K562 (cell line): ENCODE measurements around the gene COQ4. TPM values are rescaled to one million over a fixed set of nuclear protein-coding genes. Genes with fewer than 3 reads are reported as not detected.

Experiments
- ATF1 ChIP-seq, 2 experiments: fragments of 450-650 bp in 1 of 2; IDR thresholded peaks; 2 replicates each; pipeline ENCODE4 v1.6.1; 2016; ENCODE audit warnings: missing compliant biosample characterization in 1 of 2, missing genetic modification characterization in 1 of 2
- BDP1 ChIP-seq: IDR thresholded peaks from 3 replicates; pipeline ENCODE4 v1.6.1; 2011; ENCODE audit not compliant: insufficient read length, insufficient read depth
- C11orf30 ChIP-seq: fragments of 450-650 bp; IDR thresholded peaks from 2 replicates; pipeline ENCODE4 v1.6.1; 2016; ENCODE audit warnings: low read depth, mild to moderate bottlenecking
- DACH1 ChIP-seq: fragments of 450-650 bp; IDR thresholded peaks from 2 replicates; pipeline ENCODE4 v1.6.1; 2018; ENCODE audit not compliant: partially characterized antibody
- EP300 ChIP-seq: IDR thresholded peaks from 2 replicates; pipeline ENCODE4 v1.6.1; 2012; ENCODE audit warnings: low read length, improper control_type of control experiment
- ESRRB ChIP-seq: fragments of 250-450 bp; sonication (Bioruptor Pico); IDR thresholded peaks from 2 replicates; pipeline ENCODE4 v1.5.0; 2020; ENCODE audit warnings: mild to moderate bottlenecking, moderate library complexity, borderline replicate concordance
- MCM5 ChIP-seq: fragments of 450-650 bp; IDR thresholded peaks from 2 replicates; pipeline ENCODE4 v1.6.1; 2016; ENCODE audit warnings: low read depth
- MECOM ChIP-seq: fragments of 250-450 bp; sonication (Bioruptor Pico); IDR thresholded peaks from 2 replicates; pipeline ENCODE4 v1.8.0; 2022; ENCODE audit warnings: inconsistent platforms
- NR2C1 ChIP-seq, 2 experiments: fragments of 450-650 bp; IDR thresholded peaks; 2 replicates each; pipeline ENCODE4 v1.6.1; 2017; ENCODE audit warnings: mild to moderate bottlenecking in 2 of 2, antibody characterized with exemption in 1 of 2, inconsistent platforms in 1 of 2, missing compliant biosample characterization in 1 of 2, missing genetic modification characterization in 1 of 2
- NR4A1 ChIP-seq, 2 experiments: fragments of 250-450 bp in 1 of 2; fragments of 450-650 bp in 1 of 2; sonication (Bioruptor Pico) in 1 of 2; IDR thresholded peaks; 2 replicates each; pipeline versions ENCODE4 v1.4.0 to v1.6.1; 2016 to 2020; ENCODE audit warnings: mild to moderate bottlenecking in 2 of 2, missing compliant biosample characterization in 1 of 2, missing genetic modification characterization in 1 of 2, moderate library complexity in 1 of 2
- PHF8 ChIP-seq: fragments of 200-600 bp; sonication (generic); IDR thresholded peaks from 2 replicates; pipeline ENCODE4 v1.6.1; 2012; ENCODE audit warnings: mixed run types, mild to moderate bottlenecking, inconsistent platforms, low read length, moderate library complexity, borderline replicate concordance
- PML ChIP-seq: IDR thresholded peaks from 2 replicates; pipeline ENCODE4 v1.6.1; 2012; ENCODE audit warnings: low read length, inconsistent platforms
- POLR2G ChIP-seq: fragments of 200-400 bp; formaldehyde crosslinking; IDR thresholded peaks from 2 replicates; pipeline ENCODE4 v1.6.1; 2017; ENCODE audit warnings: low read depth, mild to moderate bottlenecking, antibody characterized with exemption, low read length, moderate library complexity
- POLR3G ChIP-seq: IDR thresholded peaks from 2 replicates; pipeline ENCODE4 v1.6.1; 2011; ENCODE audit not compliant: insufficient read length, insufficient replicate concordance; ENCODE audit errors: extremely low read depth
- PTRF ChIP-seq: fragments of 450-650 bp; IDR thresholded peaks from 2 replicates; pipeline ENCODE4 v1.6.1; 2016; ENCODE audit warnings: mild to moderate bottlenecking, missing genetic modification characterization, missing compliant biosample characterization
- RB1 ChIP-seq: fragments of 450-650 bp; IDR thresholded peaks from 2 replicates; pipeline ENCODE4 v1.6.1; 2017; ENCODE audit warnings: low read depth, mild to moderate bottlenecking
- SMAD4 ChIP-seq: fragments of 250-450 bp; sonication (Bioruptor Pico); conservative IDR thresholded peaks from 2 replicates; pipeline ENCODE4 v1.8.0; 2021; ENCODE audit warnings: inconsistent platforms, mild to moderate bottlenecking, moderate library complexity
- TAF15 ChIP-seq: fragments of 200-400 bp; formaldehyde crosslinking; IDR thresholded peaks from 2 replicates; pipeline ENCODE4 v1.6.1; 2017; ENCODE audit warnings: mild to moderate bottlenecking, low read depth, low read length, moderate library complexity
- U2AF1 ChIP-seq: fragments of 200-400 bp; formaldehyde crosslinking; optimal IDR thresholded peaks from 2 replicates; pipeline ENCODE3; 2017; ENCODE audit warnings: mild to moderate bottlenecking, low read depth, low read length, moderate library complexity
- ZC3H11A ChIP-seq: IDR thresholded peaks from 2 replicates; pipeline ENCODE4 v1.6.1; 2012; ENCODE audit warnings: low read depth, low read length, improper control_type of control experiment
- ZC3H4 ChIP-seq: sonication (generic); formaldehyde crosslinking; IDR thresholded peaks from 2 replicates; pipeline ENCODE4 v1.9.0; 2021; ENCODE audit warnings: missing genetic modification reagents, borderline replicate concordance
- ZFP36 ChIP-seq: fragments of 150-350 bp; IDR thresholded peaks from 2 replicates; pipeline ENCODE4 v1.6.1; 2018; ENCODE audit warnings: low read length, low read depth; ENCODE audit not compliant: partially characterized antibody
- ZKSCAN8 ChIP-seq: fragments of 200-800 bp; sonication (Bioruptor generic); IDR thresholded peaks from 2 replicates; pipeline ENCODE4 v1.6.1; 2016; ENCODE audit warnings: missing genetic modification characterization, missing compliant biosample characterization
- ZNF384 ChIP-seq: IDR thresholded peaks from 2 replicates; pipeline ENCODE4 v1.6.1; 2012; ENCODE audit warnings: low read depth, low read length, improper control_type of control experiment
- ZNF644 ChIP-seq: fragments of 200-800 bp; sonication (Bioruptor generic); IDR thresholded peaks from 2 replicates; pipeline ENCODE4 v1.6.1; 2016; ENCODE audit warnings: low read depth, missing genetic modification characterization, missing compliant biosample characterization
- ZNF668 ChIP-seq: fragments of 250-450 bp; sonication (Bioruptor Pico); IDR thresholded peaks from 2 replicates; pipeline ENCODE4 v1.8.0; 2022; ENCODE audit warnings: mild to moderate bottlenecking, inconsistent platforms
- polyA plus RNA-seq, 8 experiments: library from polyadenylated mRNA; depleted of rRNA in 4 of 8; stranded (reverse) in 5 of 8; unstranded in 3 of 8; fragments of >200 nt; fragmentation: Nextera tagmentation in 2 of 8; fragmentation: Illumina TruSeq in 1 of 8; extraction: Ambion mirVana in 2 of 8; extraction: Trizol in 1 of 8; gene quantifications; 2 replicates each; pipeline versions ENCODE4 v1.2.1 to v1.2.3, GENCODE V29; 2011 to 2014; ENCODE audit warnings: inconsistent platforms in 1 of 8, missing spikeins in 1 of 8
- total RNA-seq, 7 experiments: library from RNA; depleted of rRNA in 6 of 7; stranded (reverse); fragments of >200 nt in 6 of 7; fragmentation: Illumina TruSeq in 2 of 7; extraction: Trizol in 2 of 7; gene quantifications; 2 replicates each; pipeline versions ENCODE4 v1.2.1 to v1.2.3, GENCODE V29; 2011 to 2021; ENCODE audit warnings: low replicate concordance in 1 of 7
- TF ChIP-seq, protein P1 (sequence below): IDR thresholded peaks from 3 replicates; pipeline ENCODE4 v1.6.1; 2011; ENCODE audit warnings: borderline replicate concordance, mild to moderate bottlenecking; ENCODE audit not compliant: insufficient read length, insufficient read depth
- TF ChIP-seq, protein P2 (sequence below): fragments of 250-450 bp; sonication (Bioruptor Pico); IDR thresholded peaks from 2 replicates; pipeline ENCODE4 v1.8.0; 2021; ENCODE audit warnings: borderline replicate concordance, mild to moderate bottlenecking, moderate library complexity; ENCODE audit not compliant: poor library complexity, severe bottlenecking
- TF ChIP-seq, protein P3 (sequence below): sonication (generic); formaldehyde crosslinking; IDR thresholded peaks from 2 replicates; pipeline ENCODE4 v1.8.0; 2022; ENCODE audit warnings: mild to moderate bottlenecking, missing genetic modification reagents

The COQ4 gene
- total and polyA plus RNA-seq, 9 of the 15 experiments (the other 6 are each of a cell fraction or from before 2014, with no cell fraction given): 9.1 to 135 (median 67.2) TPM

DNA sequence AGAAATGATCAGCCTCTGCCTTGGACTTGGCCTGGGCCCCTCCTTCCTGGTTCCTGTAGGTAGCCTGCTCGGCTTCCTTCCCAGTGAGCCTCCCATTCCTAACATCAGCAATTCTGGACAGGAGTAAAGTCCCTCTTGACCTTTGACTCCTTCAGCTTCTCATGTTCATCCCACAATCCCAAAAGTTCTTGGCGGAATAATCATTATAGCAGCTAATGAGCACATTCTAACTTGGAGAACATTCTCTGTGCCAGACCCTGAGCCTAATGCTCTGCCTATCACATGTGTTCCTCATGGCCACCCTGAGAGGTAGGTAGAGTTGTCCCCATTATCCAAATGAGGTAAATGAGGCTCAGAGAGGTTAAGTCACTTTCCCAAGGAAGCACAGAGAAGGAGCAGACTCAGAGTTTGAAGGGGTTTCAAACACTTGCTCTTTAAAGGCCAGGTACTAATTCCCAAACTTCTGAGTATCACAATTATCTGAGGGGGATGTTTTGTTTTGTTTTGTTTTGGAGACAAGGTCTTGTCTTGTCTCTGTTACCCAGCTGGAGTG is 25.3 kb upstream of the COQ4 start (continued):
- TF ChIP-seq ZC3H4 (CRISPR knock-in tag) (no peak), PTRF (tag) (no peak), POLR3G (no peak), ZNF384 (no peak), EP300 (no peak; the same call in 1 of the 2 replicates), ZNF644 (tag) (no peak), TAF15 (no peak), MCM5 (no peak), U2AF1 (no peak), DACH1 (no peak), NR4A1 (CRISPR knock-in tag; IDR thresholded peaks at IDR 0.05) (no peak), NR4A1 (tag; IDR thresholded peaks at IDR 0.05) (no peak), ATF1 (CRISPR knock-in tag; IDR thresholded peaks at IDR 0.05) (no peak), ATF1 (tag; IDR thresholded peaks at IDR 0.05) (no peak), ZC3H11A (no peak), BDP1 (no peak), ESRRB (CRISPR knock-in tag) (no peak), POLR2G (no peak), SMAD4 (CRISPR knock-in tag) (no peak), PML (no peak), RB1 (no peak), ZKSCAN8 (CRISPR knock-in tag) (no peak), ZFP36 (peak; percentile 96), MECOM (CRISPR knock-in tag) (peak; percentile 62; the same call in 1 of the 2 replicates), C11orf30 (no peak), ZNF668 (no peak), NR2C1 (IDR thresholded peaks at IDR 0.05) (no peak), NR2C1 (tag; IDR thresholded peaks at IDR 0.05) (no peak), PHF8 (no peak)
- TF ChIP-seq, protein P1, sequence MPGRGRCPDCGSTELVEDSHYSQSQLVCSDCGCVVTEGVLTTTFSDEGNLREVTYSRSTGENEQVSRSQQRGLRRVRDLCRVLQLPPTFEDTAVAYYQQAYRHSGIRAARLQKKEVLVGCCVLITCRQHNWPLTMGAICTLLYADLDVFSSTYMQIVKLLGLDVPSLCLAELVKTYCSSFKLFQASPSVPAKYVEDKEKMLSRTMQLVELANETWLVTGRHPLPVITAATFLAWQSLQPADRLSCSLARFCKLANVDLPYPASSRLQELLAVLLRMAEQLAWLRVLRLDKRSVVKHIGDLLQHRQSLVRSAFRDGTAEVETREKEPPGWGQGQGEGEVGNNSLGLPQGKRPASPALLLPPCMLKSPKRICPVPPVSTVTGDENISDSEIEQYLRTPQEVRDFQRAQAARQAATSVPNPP: no peak
- TF ChIP-seq, protein P2, sequence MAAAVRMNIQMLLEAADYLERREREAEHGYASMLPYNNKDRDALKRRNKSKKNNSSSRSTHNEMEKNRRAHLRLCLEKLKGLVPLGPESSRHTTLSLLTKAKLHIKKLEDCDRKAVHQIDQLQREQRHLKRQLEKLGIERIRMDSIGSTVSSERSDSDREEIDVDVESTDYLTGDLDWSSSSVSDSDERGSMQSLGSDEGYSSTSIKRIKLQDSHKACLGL (CRISPR knock-in tag): no peak
- TF ChIP-seq, protein P3, sequence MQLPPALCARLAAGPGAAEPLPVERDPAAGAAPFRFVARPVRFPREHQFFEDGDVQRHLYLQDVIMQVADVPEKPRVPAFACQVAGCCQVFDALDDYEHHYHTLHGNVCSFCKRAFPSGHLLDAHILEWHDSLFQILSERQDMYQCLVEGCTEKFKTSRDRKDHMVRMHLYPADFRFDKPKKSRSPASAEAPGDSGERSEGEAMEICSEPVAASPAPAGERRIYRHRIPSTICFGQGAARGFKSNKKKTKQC (CRISPR knock-in tag): no peak
